ENCODE data around the gene ABCD4.
A peak's percentile ranks its signal among the peaks of the same experiment; 100 is the strongest.

Gene ABCD4

DNA sequence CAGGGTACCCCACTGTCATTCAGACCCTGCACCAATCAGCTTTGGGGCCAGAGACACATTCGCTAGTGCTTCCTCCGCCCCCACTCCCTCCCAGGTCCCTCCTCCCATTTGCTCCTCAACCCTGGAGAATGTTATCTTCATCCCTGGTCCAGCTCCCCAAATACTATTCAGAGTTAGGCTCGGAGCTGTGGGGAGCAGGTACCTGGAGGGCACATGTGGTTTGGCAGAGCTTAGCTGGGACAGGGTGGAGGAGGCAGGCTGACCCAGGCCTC is 44.0 kb downstream of the ABCD4 start:
- Histone ChIP-seq H4K20me1 (ENCODE audit: insufficient read depth) (no peaks in the 10 kb centered on the region), H2AFZ (ENCODE audit: low read depth) (no peak overlapping the region), H3K4me1 (ENCODE audit: low read depth, poor library complexity, severe bottlenecking) (no peaks in the 10 kb centered on the region), H3K27me3 (ENCODE audit: insufficient read depth, low read depth) (peaks cover 4% of the 10 kb centered on the region; the same call in 1 of the 2 replicates), H3K79me2 (ENCODE audit: insufficient read depth, low read depth) (no peaks in the 10 kb centered on the region), H3K9ac (no peak overlapping the region), H3K4me3 (IDR thresholded peaks at IDR 0.05; ENCODE audit: insufficient read depth, low read depth, low read length) (no peak overlapping the region), H3K27ac (no peak overlapping the region), H3K4me2 (no peak overlapping the region), H3K36me3 (ENCODE audit: insufficient read depth) (no peaks in the 10 kb centered on the region)
- TF ChIP-seq, protein P1, sequence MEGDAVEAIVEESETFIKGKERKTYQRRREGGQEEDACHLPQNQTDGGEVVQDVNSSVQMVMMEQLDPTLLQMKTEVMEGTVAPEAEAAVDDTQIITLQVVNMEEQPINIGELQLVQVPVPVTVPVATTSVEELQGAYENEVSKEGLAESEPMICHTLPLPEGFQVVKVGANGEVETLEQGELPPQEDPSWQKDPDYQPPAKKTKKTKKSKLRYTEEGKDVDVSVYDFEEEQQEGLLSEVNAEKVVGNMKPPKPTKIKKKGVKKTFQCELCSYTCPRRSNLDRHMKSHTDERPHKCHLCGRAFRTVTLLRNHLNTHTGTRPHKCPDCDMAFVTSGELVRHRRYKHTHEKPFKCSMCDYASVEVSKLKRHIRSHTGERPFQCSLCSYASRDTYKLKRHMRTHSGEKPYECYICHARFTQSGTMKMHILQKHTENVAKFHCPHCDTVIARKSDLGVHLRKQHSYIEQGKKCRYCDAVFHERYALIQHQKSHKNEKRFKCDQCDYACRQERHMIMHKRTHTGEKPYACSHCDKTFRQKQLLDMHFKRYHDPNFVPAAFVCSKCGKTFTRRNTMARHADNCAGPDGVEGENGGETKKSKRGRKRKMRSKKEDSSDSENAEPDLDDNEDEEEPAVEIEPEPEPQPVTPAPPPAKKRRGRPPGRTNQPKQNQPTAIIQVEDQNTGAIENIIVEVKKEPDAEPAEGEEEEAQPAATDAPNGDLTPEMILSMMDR (conservative IDR thresholded peaks at IDR 0.05; ENCODE audit: low read depth, low read length): no peak

DNA sequence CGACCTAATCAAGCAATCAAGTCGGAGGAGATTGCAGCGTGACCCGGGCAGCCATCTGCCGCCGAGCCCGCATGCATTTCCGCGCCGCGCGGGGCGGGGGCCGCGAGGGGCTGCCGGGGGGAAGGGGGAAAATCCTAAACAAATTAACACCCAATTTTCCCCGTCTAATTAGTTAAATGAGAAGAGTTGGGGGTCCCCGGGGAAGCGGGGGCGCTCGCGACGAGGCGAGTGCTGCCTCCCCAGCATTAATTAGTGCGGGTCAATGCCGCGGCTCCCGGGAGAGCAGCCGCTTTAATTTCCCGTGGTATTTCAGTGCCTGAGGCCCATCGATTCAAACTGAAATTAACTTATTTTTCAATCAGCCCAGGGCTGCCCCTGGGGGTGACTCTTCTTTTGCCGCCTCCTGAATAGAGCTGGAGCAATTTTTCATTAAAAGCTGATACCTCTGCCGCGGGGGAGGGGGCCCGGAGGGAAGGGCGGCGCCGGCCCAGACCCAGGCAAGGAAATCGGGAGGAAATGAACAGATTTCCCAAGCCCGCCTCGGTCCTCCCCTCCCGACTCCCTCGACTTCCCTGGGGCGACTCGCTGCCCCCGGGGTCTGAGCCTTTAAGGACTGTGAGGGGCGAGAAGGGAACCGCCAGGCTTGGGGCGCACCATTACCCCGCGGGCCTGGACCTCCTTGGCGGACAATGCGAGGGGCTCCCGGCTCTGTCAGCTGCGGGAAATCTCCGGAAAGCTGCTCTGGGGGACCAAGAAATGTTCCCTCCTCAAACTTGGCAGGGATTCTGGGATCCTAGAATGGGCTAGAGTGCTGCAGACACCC is 44.6 kb downstream of the ABCD4 start:
- Histone ChIP-seq H3K4me1 (ENCODE audit: low read depth, poor library complexity, severe bottlenecking) (no peaks in the 10 kb centered on the region), H3K79me2 (ENCODE audit: insufficient read depth, low read depth) (no peaks in the 10 kb centered on the region), H3K9ac (no peak overlapping the region; the same call in 1 of the 2 replicates), H3K27ac (no peak overlapping the region), H3K27me3 (ENCODE audit: insufficient read depth, low read depth) (peaks cover 4% of the 10 kb centered on the region; the same call in 1 of the 2 replicates), H3K4me2 (peak overlapping the region; percentile 71), H3K36me3 (ENCODE audit: insufficient read depth) (no peaks in the 10 kb centered on the region), H4K20me1 (ENCODE audit: insufficient read depth) (no peaks in the 10 kb centered on the region), H2AFZ (ENCODE audit: low read depth) (peak overlapping the region; percentile 82), H3K4me3 (IDR thresholded peaks at IDR 0.05; ENCODE audit: insufficient read depth, low read depth, low read length) (no peak overlapping the region)
- TF ChIP-seq, protein P1 (conservative IDR thresholded peaks at IDR 0.05; ENCODE audit: low read depth, low read length): 0 out of 2 replicates have a peak, but pooled peaks have one; percentile 5

DNA sequence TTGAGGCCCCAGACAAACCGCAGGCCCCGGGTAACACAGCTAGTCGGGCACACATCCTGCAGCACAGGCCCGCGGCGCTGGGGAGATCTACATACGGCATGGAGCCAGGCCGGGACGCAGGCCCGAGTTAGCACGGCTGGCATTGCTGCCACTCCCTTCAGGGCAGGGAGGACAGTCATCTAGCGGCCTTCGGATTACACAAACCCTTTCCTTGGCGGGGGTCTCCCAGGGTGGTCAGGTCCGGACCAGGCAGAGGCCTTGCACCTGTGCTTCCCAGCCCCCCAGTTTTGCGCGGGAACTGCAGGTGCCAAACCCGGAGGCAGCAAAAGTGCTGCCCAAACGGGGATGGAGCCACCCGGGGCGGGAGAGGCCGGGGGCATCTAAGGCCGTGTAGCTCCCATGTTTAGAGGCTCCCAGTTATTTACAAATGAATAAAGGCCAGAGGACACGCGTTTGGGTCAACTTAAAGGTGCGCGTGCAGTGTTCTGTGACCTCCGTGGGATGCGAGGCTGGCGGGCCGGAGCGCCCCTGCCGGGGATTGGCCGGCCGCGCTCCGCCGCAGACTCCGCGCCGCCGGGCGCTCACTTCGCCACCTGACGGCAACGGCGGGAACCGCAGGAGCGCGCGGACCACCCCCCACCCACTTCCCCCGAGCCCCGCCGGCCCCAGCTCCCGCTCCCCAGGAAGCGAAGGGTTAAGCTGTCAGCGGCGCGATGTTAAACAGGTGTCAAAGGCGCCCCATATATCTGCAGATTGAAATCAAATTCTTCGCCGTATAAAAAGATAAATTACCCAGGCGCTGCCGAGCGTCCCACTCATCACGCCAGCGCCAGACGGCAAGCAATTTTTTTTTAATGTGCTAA is 45.4 kb downstream of the ABCD4 start:
- Histone ChIP-seq H3K9ac (no peak overlapping the region; the same call in 1 of the 2 replicates), H3K27me3 (ENCODE audit: insufficient read depth, low read depth) (peaks cover 4% of the 10 kb centered on the region; the same call in 1 of the 2 replicates)

DNA sequence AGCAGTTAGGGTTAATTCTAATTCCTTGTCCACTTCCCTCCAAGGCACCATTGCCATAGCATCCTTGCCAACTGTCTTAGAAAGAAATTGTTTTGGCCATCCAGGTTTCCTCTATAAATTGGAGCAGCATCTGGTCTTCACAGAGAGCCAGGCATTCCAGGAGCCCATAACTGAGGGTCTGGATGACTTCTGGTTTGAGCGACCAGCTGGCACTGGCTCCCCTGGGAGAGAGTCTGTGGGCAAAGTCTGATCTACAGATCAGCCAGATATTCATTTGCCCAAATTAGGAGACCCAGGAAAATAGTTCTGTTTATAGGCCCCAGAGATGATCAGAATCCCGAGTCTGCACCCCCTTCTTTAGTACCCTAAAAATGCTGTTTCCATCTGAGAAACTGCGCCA is 47.5 kb downstream of the ABCD4 start:
- H3K79me2 ChIP-seq (ENCODE audit: insufficient read depth, low read depth): no peaks in the 10 kb centered on the region
- H3K4me1 ChIP-seq (ENCODE audit: low read depth, poor library complexity, severe bottlenecking): no peaks in the 10 kb centered on the region
- no peaks in the 10 kb centered on the region for H3K36me3 ChIP-seq (ENCODE audit: insufficient read depth)
- H3K4me3 ChIP-seq (IDR thresholded peaks at IDR 0.05; ENCODE audit: insufficient read depth, low read depth, low read length): no peak overlapping the region
- peaks cover 4% of the 10 kb centered on the region; the same call in 1 of the 2 replicates for H3K27me3 ChIP-seq (ENCODE audit: insufficient read depth, low read depth)
- no peak overlapping the region for H3K9ac ChIP-seq
- no peaks in the 10 kb centered on the region for H4K20me1 ChIP-seq (ENCODE audit: insufficient read depth)
- no peak overlapping the region for H2AFZ ChIP-seq (ENCODE audit: low read depth)
- H3K27ac ChIP-seq: no peak overlapping the region
- no peak overlapping the region for H3K4me2 ChIP-seq
- TF ChIP-seq, protein P1 (conservative IDR thresholded peaks at IDR 0.05; ENCODE audit: low read depth, low read length): no peak

More for the DNA sequence above, 45.4 kb downstream of the ABCD4 start:
- H3K79me2 ChIP-seq (ENCODE audit: insufficient read depth, low read depth): no peaks in the 10 kb centered on the region
- TF ChIP-seq, protein P1 (conservative IDR thresholded peaks at IDR 0.05; ENCODE audit: low read depth, low read length): peak; percentile 59
- H2AFZ ChIP-seq (ENCODE audit: low read depth): peak overlapping the region; percentile 82
- H3K4me1 ChIP-seq (ENCODE audit: low read depth, poor library complexity, severe bottlenecking): no peaks in the 10 kb centered on the region
- H3K4me2 ChIP-seq: peak overlapping the region; percentile 71
- H3K27ac ChIP-seq: no peak overlapping the region
- H3K4me3 ChIP-seq (IDR thresholded peaks at IDR 0.05; ENCODE audit: insufficient read depth, low read depth, low read length): no peak overlapping the region
- no peaks in the 10 kb centered on the region for H4K20me1 ChIP-seq (ENCODE audit: insufficient read depth)
- no peaks in the 10 kb centered on the region for H3K36me3 ChIP-seq (ENCODE audit: insufficient read depth)

Data from KMS-11 (cell line).